ENCODE results near the gene RASGRP2. TPM values are rescaled to one million over a fixed set of nuclear protein-coding genes. Genes with fewer than 3 reads are reported as not detected.

Gene RASGRP2
- total RNA-seq, 4 donors from 2014 or later: 34.5 to 84.9 (median 41.1) TPM

- no peak for ATAC-seq
- WGBS, 2 donors (ENCODE audit: low coverage in 1 of 2): 69% methylated on average over 4 of the region's 15 CpGs; no CpG with 5 or more reads in 1 of the 2 donors
- H3K27ac ChIP-seq: no peak overlapping the region
- no peaks in the 10 kb centered on the region for H3K9me3 ChIP-seq
- H3K4me1 ChIP-seq: peaks cover 0 to 8% (median 0%) of the 10 kb centered on the region in 3 donors
- no peaks in the 10 kb centered on the region for H3K27me3 ChIP-seq
- H3K36me3 ChIP-seq: peaks cover 0 to 50% of the 10 kb centered on the region in 2 donors
- H3K4me3 ChIP-seq: no peak overlapping the region
- TF ChIP-seq EP300 (IDR thresholded peaks at IDR 0.05) (no peak), POLR2AphosphoS5 (IDR thresholded peaks at IDR 0.05) (no peak), POLR2A (IDR thresholded peaks at IDR 0.05) (no peak), CTCF (IDR thresholded peaks at IDR 0.05) (no peak)
Observed at GRCh38 chr11:64789331-64790204, 45.6 kb upstream of the RASGRP2 start.

DNA sequence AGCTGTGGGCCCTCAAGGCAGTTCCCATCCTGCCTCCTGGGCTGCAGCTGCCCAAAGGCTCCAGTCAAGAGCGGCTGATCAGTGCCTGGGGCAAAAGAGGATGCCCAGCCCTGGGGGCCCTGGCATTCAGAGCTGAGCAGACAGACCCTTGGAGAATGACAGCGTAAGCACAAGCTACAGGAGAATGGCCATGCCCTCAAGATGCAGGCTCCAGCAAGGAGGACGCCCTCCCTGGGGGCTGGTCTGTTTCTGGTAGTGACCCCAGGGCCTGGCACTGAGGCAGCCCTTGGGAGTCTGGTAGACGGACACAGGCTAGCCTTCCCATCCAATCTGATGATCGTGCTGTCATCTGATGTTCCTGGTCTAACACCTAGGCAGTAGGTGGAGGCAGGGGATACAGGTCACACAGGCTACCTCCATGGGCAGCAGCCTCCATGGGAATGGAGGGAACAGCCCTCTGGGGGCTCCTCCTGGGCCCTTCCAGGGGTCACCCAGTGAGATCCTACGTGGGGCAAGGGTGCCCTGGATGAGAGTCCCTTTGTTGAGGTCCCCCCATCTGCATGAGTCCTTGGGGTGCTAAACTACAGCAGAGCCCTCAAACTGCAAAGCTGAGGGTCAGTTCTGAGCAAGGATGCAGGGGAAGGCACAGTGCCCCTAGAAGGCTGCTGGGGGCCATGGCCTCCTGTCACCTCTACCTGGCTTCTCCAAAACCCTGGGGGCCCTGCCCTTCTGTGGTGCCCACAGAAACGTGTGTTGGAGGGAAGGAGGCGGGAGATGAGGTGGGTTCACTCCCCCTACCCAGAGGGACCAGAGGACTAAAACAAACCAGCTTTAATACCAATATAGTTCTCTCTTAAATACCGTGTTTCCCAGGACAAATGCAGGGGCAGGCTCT is 44.6 kb upstream of the RASGRP2 start:
- Histone ChIP-seq H3K36me3 (peaks cover 0 to 50% of the 10 kb centered on the region in 2 donors), H3K9me3 (no peaks in the 10 kb centered on the region), H3K27me3 (no peaks in the 10 kb centered on the region), H3K27ac (peak overlapping the region in 2 of 4 donors; percentile 28 to 57), H3K4me1 (peaks cover 0 to 8% (median 0%) of the 10 kb centered on the region in 3 donors), H3K4me3 (no peak overlapping the region)
- no peak for TF ChIP-seq EP300 (IDR thresholded peaks at IDR 0.05)
- TF ChIP-seq CTCF (IDR thresholded peaks at IDR 0.05): no peak
- no peak for TF ChIP-seq POLR2A (IDR thresholded peaks at IDR 0.05)
- no peak for TF ChIP-seq POLR2AphosphoS5 (IDR thresholded peaks at IDR 0.05)
- 68% methylated on average over 3 of the region's 9 CpGs; no CpG with 5 or more reads in 1 of the 2 donors for WGBS, 2 donors (ENCODE audit: low coverage in 1 of 2)
- no peak for ATAC-seq

- TF ChIP-seq POLR2A (IDR thresholded peaks at IDR 0.05) (no peak), CTCF (IDR thresholded peaks at IDR 0.05) (peak in 3 of 4 experiments; percentile 63 to 76 (median 64))
- ATAC-seq: peak; percentile 75
- H3K9me3 ChIP-seq: no peaks in the 10 kb centered on the region
- no peak overlapping the region for H3K4me3 ChIP-seq
- H3K27ac ChIP-seq: peak overlapping the region in 3 of 4 donors; percentile 28 to 57 (median 50)
- WGBS, 2 donors (ENCODE audit: low coverage in 1 of 2): 38 to 45% methylated on average over 8 of the region's 15 CpGs
- peaks cover 0 to 43% of the 10 kb centered on the region in 2 donors for H3K36me3 ChIP-seq
- H3K27me3 ChIP-seq: no peaks in the 10 kb centered on the region
- H3K4me1 ChIP-seq: peaks cover 0 to 8% (median 0%) of the 10 kb centered on the region in 3 donors
Observed at GRCh38 chr11:64787526-64788320, 43.8 kb upstream of the RASGRP2 start.

DNA sequence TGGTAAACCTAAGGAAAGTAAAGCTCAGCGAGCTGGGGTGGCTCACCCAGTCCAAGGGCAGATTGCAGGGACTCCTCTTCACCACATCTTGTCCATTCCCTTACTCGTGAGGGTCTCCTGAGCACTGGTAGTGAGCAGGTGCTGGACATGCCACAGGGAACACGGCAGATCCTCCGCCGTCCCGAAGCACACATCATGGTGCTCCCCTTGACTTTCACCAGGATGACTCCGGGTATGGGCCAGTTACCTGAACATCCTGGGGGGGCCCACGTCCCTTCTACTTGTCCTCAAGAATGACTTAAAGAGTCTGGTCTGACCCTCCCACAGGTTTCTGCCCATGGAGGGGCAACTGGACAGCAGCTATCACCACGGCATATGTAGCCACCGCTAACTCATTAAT is 42.4 kb upstream of the RASGRP2 start:
- no peak for TF ChIP-seq EP300 (IDR thresholded peaks at IDR 0.05)
- TF ChIP-seq POLR2AphosphoS5 (IDR thresholded peaks at IDR 0.05): no peak
- no peak for TF ChIP-seq CTCF (IDR thresholded peaks at IDR 0.05)
- no peak for TF ChIP-seq POLR2A (IDR thresholded peaks at IDR 0.05)
- WGBS, 2 donors (ENCODE audit: low coverage in 1 of 2): 81 to 100% methylated on average over 2 to 10 of the region's 10 CpGs

More for the DNA sequence above, 42.4 kb upstream of the RASGRP2 start:
- H3K27ac ChIP-seq: no peak overlapping the region
- no peaks in the 10 kb centered on the region for H3K27me3 ChIP-seq
- peaks cover 0 to 8% (median 0%) of the 10 kb centered on the region in 3 donors for H3K4me1 ChIP-seq
- H3K36me3 ChIP-seq: peaks cover 0 to 29% of the 10 kb centered on the region in 2 donors
- H3K4me3 ChIP-seq: no peak overlapping the region
- no peaks in the 10 kb centered on the region for H3K9me3 ChIP-seq
- ATAC-seq: no peak
